ENCODE measurements around the gene EMP2. TPM values are rescaled to one million over a fixed set of nuclear protein-coding genes. Genes with fewer than 3 reads are reported as not detected.
"Not testable (repeated sequence)": the region's sequence is repeated elsewhere in the genome, so short reads cannot be mapped to it uniquely, and the experiment has no call there.

EMP2 gene
- total RNA-seq, 2 experiments from 2014 or later = not detected

- CTCF ChIA-PET = no interaction called here
- Mint-ChIP-seq H3K4me1 (ENCODE audit: low read depth) (no peaks in the 10 kb centered on the region), H3K27ac (no peak overlapping the region), H3K9me3 (peaks cover 12% of the 10 kb centered on the region), H3K36me3 (ENCODE audit: low read depth) (no peaks in the 10 kb centered on the region), H3K4me3 (no peak overlapping the region), H3K27me3 (peaks cover 9% of the 10 kb centered on the region)
- TF ChIP-seq CTCF (IDR thresholded peaks at IDR 0.05) = no peak
- DNase-seq = no peak
- intact Hi-C loops (cut with micrococcal nuclease) = no loop called here
- POLR2A ChIA-PET = no interaction called here
- ATAC-seq = no peak
These were observed 15.8 kb downstream of the EMP2 start for GRCh38 chr16:10564591-10564990.

GRCh38 chr16:10562361-10562899 lies 18.0 kb downstream of the EMP2 start:
- Mint-ChIP-seq H3K27me3 (peaks cover 11% of the 10 kb centered on the region), H3K36me3 (ENCODE audit: low read depth) (no peaks in the 10 kb centered on the region), H3K4me3 (no peak overlapping the region), H3K9me3 (peaks cover 12% of the 10 kb centered on the region), H3K4me1 (ENCODE audit: low read depth) (peaks cover 3% of the 10 kb centered on the region), H3K27ac (no peak overlapping the region)
- ChIA-PET CTCF (interaction anchor here (0.6 to 1.4 kb wide), 2 partner anchors 40 to 1049 kb away, joined by 3 to 4 read pairs; no protein-coding TSS in a partner anchor), POLR2A (no interaction called here)
- no peak for DNase-seq
- no peak for ATAC-seq
- intact Hi-C loops (cut with micrococcal nuclease) = no loop called here
- no peak for TF ChIP-seq CTCF (IDR thresholded peaks at IDR 0.05)

DNA sequence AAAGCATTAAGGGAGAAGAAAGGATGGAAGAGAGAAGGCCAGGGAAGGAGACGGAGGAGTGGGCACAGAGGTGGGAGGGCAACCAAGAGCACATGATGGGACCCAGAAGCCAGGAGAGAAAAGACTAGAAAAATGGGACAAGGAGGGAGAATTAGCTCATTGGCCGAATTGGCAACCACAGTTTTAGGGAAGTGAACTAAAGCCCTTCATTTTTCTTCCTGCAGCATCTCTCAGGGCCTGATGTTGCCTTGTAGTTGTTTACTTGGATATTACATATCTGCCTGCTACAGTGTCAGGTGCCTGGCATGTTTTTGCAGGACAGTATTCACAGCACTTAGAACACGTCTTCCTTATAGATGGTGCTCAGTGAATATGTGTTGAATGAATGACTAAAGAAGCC lies 19.0 kb downstream of the EMP2 start:
- H3K9me3 Mint-ChIP-seq = peaks cover 12% of the 10 kb centered on the region
- no peak overlapping the region for H3K27ac Mint-ChIP-seq
- peaks cover 8% of the 10 kb centered on the region for H3K27me3 Mint-ChIP-seq
- ATAC-seq (no peak), DNase-seq (no peak)
- intact Hi-C loops (cut with micrococcal nuclease) = no loop called here
- peaks cover 3% of the 10 kb centered on the region for H3K4me1 Mint-ChIP-seq (ENCODE audit: low read depth)
- no peaks in the 10 kb centered on the region for H3K36me3 Mint-ChIP-seq (ENCODE audit: low read depth)
- CTCF ChIA-PET = interaction anchor here (1.3 kb wide), 1 partner anchor 40 kb away, joined by 3 read pairs; no protein-coding TSS in a partner anchor
- POLR2A ChIA-PET = no interaction called here
- no peak overlapping the region for H3K4me3 Mint-ChIP-seq
- TF ChIP-seq CTCF (IDR thresholded peaks at IDR 0.05) = no peak

DNA sequence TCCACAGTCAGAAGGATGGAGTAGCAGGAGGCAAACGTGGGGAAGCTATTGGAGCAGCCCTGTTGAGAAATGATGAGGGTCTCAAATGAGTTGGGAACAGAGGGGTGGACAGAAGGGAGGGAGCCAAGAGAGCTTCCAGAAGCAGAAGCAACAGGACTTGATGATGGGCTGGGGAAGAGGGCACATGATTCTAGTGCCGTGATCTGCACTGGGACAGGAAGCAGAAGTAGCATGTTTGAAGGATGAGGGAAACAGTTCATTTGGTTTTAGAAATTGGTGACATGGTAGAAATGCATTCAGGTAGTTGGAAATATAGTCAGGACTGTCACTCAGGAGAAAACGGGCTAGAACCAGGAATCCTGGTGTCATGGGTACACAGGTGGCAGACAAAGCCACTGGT lies 19.4 kb downstream of the EMP2 start:
- no peaks in the 10 kb centered on the region for H3K36me3 Mint-ChIP-seq (ENCODE audit: low read depth)
- H3K9me3 Mint-ChIP-seq = peaks cover 12% of the 10 kb centered on the region
- ATAC-seq (no peak), DNase-seq (no peak)
- POLR2A ChIA-PET = no interaction called here
- CTCF ChIA-PET = interaction anchor here (0.8 to 1.3 kb wide), 2 partner anchors 39 to 40 kb away, joined by 3 read pairs; no protein-coding TSS in a partner anchor
- no peak for TF ChIP-seq CTCF (IDR thresholded peaks at IDR 0.05)
- intact Hi-C loops (cut with micrococcal nuclease) = no loop called here
- peaks cover 9% of the 10 kb centered on the region for H3K27me3 Mint-ChIP-seq
- H3K27ac Mint-ChIP-seq = no peak overlapping the region
- H3K4me1 Mint-ChIP-seq (ENCODE audit: low read depth) = peaks cover 3% of the 10 kb centered on the region
- H3K4me3 Mint-ChIP-seq = no peak overlapping the region

- H3K27ac Mint-ChIP-seq; CTCF ChIA-PET; DNase-seq; POLR2A ChIA-PET; H3K4me3 Mint-ChIP-seq; intact Hi-C loops (cut with micrococcal nuclease); H3K4me1 Mint-ChIP-seq (ENCODE audit: low read depth); ATAC-seq; H3K36me3 Mint-ChIP-seq (ENCODE audit: low read depth): not testable (repeated sequence)
- Mint-ChIP-seq H3K9me3 (peaks cover 12% of the 10 kb centered on the region), H3K27me3 (peaks cover 11% of the 10 kb centered on the region)
These were observed 20.6 kb downstream of the EMP2 start for GRCh38 chr16:10559792-10560191.
